HG02852 (cell line): ENCODE measurements around the gene GSG1L.

Source experiments
- ATAC-seq: cut with Tn5 transposase; IDR thresholded peaks from one replicate; pipeline ENCODE4 v1.9.1; 2021; ENCODE audit warnings: mild to moderate bottlenecking, moderate library complexity; ENCODE audit not compliant: unreplicated experiment

The GSG1L gene

GRCh38 chr16:28067604-28068379 lies 4.3 kb upstream of the GSG1L start:
- no peak for ATAC-seq

GRCh38 chr16:28064706-28065249 lies 1.3 kb upstream of the GSG1L start:
- no peak for ATAC-seq

- ATAC-seq: no peak
Observed at GRCh38 chr16:28064150-28064549, 636 bp upstream of the GSG1L start.

GRCh38 chr16:28062847-28063521 lies 530 bp downstream of the GSG1L start:
- no peak for ATAC-seq

GRCh38 chr16:28062261-28062846 lies 1.2 kb downstream of the GSG1L start:
- ATAC-seq: no peak

- no peak for ATAC-seq
Observed at GRCh38 chr16:28061352-28062101, 2.0 kb downstream of the GSG1L start.

- ATAC-seq: no peak
Observed at GRCh38 chr16:28059841-28060575, 3.5 kb downstream of the GSG1L start.

GRCh38 chr16:28058839-28059589 lies 4.5 kb downstream of the GSG1L start:
- no peak for ATAC-seq

- ATAC-seq: no peak
Observed at GRCh38 chr16:28057949-28058348, 5.6 kb downstream of the GSG1L start.

GRCh38 chr16:28053461-28053860 lies 10.1 kb downstream of the GSG1L start:
- no peak for ATAC-seq

GRCh38 chr16:28052274-28053128 lies 11.0 kb downstream of the GSG1L start:
- no peak for ATAC-seq

GRCh38 chr16:28051486-28051885 lies 12.0 kb downstream of the GSG1L start:
- ATAC-seq: no peak

- ATAC-seq: no peak
Observed at GRCh38 chr16:28042811-28043210, 20.7 kb downstream of the GSG1L start.

- ATAC-seq: no peak
Observed at GRCh38 chr16:28041615-28042014, 21.9 kb downstream of the GSG1L start.

GRCh38 chr16:28040039-28040438 lies 23.5 kb downstream of the GSG1L start:
- no peak for ATAC-seq

- ATAC-seq: no peak
Observed at GRCh38 chr16:28039493-28039892, 24.0 kb downstream of the GSG1L start.

- no peak for ATAC-seq
Observed at GRCh38 chr16:28038409-28038808, 25.1 kb downstream of the GSG1L start.

GRCh38 chr16:28035866-28036393 lies 27.6 kb downstream of the GSG1L start:
- no peak for ATAC-seq

GRCh38 chr16:28033870-28034269 lies 29.6 kb downstream of the GSG1L start:
- no peak for ATAC-seq
